Osteocyte (in vitro differentiated cells): ENCODE results near the gene ZNF398. TPM values are rescaled to one million over a fixed set of nuclear protein-coding genes. Genes with fewer than 3 reads are reported as not detected.

Experiments used
- DNase-seq: peaks from one replicate; pipeline ENCODE4 v3.0.0; 2021; ENCODE audit warnings: mixed read lengths; ENCODE audit not compliant: unreplicated experiment; ENCODE audit errors: extremely low spot score
- H3K27ac Mint-ChIP-seq: one replicate; pipeline ENCODE4 v1.8.0; 2021; ENCODE audit warnings: mild to moderate bottlenecking, mixed read lengths; ENCODE audit not compliant: unreplicated experiment
- H3K27me3 Mint-ChIP-seq: one replicate; pipeline ENCODE4 v1.8.0; 2021; ENCODE audit warnings: mixed read lengths; ENCODE audit not compliant: unreplicated experiment
- H3K36me3 Mint-ChIP-seq: one replicate; pipeline ENCODE4 v1.8.0; 2021; ENCODE audit warnings: mixed read lengths; ENCODE audit not compliant: unreplicated experiment
- H3K4me1 Mint-ChIP-seq: one replicate; pipeline ENCODE4 v1.8.0; 2021; ENCODE audit warnings: mixed read lengths; ENCODE audit not compliant: unreplicated experiment
- H3K4me3 Mint-ChIP-seq: one replicate; pipeline ENCODE4 v1.8.0; 2021; ENCODE audit warnings: mild to moderate bottlenecking, moderate library complexity, mixed read lengths; ENCODE audit not compliant: unreplicated experiment
- H3K9me3 Mint-ChIP-seq: one replicate; pipeline ENCODE4 v1.8.0; 2021; ENCODE audit warnings: mixed read lengths; ENCODE audit not compliant: unreplicated experiment
- total RNA-seq: library from RNA; stranded (reverse); gene quantifications from 2 replicates; pipeline ENCODE4 v1.2.1, GENCODE V29; 2021
- TF ChIP-seq, protein P1 (sequence below): fragments of 200-600 bp; sonication (generic); IDR thresholded peaks from 2 replicates; pipeline ENCODE4 v1.5.0; 2021; ENCODE audit warnings: antibody characterized with exemption, mild to moderate bottlenecking, moderate library complexity

Gene ZNF398
- total RNA-seq, 1 donor from 2014 or later, result 17.7 TPM

GRCh38 chr7:149226840-149227494 is 79.7 kb downstream of the ZNF398 start:
- DNase-seq, result no peak
- H3K27me3 Mint-ChIP-seq, result no peaks in the 10 kb centered on the region
- H3K4me3 Mint-ChIP-seq, result no peak overlapping the region
- H3K4me1 Mint-ChIP-seq, result no peaks in the 10 kb centered on the region
- H3K36me3 Mint-ChIP-seq, result peaks cover 12% of the 10 kb centered on the region
- TF ChIP-seq, protein P1, sequence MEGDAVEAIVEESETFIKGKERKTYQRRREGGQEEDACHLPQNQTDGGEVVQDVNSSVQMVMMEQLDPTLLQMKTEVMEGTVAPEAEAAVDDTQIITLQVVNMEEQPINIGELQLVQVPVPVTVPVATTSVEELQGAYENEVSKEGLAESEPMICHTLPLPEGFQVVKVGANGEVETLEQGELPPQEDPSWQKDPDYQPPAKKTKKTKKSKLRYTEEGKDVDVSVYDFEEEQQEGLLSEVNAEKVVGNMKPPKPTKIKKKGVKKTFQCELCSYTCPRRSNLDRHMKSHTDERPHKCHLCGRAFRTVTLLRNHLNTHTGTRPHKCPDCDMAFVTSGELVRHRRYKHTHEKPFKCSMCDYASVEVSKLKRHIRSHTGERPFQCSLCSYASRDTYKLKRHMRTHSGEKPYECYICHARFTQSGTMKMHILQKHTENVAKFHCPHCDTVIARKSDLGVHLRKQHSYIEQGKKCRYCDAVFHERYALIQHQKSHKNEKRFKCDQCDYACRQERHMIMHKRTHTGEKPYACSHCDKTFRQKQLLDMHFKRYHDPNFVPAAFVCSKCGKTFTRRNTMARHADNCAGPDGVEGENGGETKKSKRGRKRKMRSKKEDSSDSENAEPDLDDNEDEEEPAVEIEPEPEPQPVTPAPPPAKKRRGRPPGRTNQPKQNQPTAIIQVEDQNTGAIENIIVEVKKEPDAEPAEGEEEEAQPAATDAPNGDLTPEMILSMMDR, result no peak
- H3K27ac Mint-ChIP-seq, result no peak overlapping the region
- H3K9me3 Mint-ChIP-seq, result no peaks in the 10 kb centered on the region

DNA sequence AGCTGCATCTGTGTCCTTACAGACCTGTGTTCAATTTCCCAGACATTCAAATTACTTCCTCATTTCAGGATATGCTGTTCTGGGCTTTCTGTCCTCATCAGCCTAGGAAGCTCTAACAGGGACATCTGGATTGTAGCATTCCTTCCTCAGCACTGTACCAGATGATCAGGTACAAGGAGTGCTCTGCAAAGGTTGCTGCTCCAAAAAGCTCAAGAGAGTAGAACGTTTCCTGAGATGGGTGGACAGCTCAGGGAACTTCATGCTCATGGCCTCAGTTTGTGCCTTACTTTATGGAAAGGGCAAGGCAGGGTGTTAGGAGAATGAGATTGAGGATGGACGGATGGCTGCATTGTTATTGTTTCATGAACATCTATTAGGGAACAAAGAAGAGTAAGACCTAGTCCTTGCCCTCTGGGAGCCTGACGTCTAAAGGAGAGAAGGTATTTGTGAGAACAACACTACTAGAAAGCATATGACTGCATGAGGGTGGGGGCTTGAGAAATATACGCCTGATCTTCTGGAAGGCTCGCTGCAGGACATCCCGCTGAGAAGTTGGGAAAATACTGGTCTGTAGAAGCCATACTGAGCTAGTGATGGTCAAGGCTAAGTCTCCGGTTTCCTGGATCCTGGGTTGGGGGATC is 81.7 kb downstream of the ZNF398 start:
- Mint-ChIP-seq H3K36me3 (peaks cover 12% of the 10 kb centered on the region), H3K27ac (no peak overlapping the region), H3K4me1 (peaks cover 9% of the 10 kb centered on the region), H3K4me3 (no peak overlapping the region), H3K9me3 (no peaks in the 10 kb centered on the region), H3K27me3 (no peaks in the 10 kb centered on the region)
- no peak for DNase-seq
- TF ChIP-seq, protein P1, result no peak

DNA sequence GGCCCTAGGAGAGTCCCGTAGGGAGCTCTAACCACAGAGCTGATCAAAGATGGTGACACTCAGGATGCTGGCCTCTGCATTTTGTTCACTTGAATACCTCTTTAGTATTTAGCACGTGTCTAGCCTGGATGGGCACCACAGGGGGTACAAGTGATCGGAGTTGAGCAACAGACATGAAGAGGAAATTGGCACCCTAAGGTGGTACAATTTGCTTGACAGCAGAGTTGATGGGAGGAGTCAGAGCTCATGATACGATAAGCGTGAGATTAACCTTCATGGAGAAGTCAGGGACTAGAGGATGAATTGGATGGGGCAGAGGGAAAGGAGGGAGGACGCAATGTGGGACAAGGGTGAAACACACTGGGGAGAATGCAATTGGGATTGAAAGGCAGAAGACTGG is 82.3 kb downstream of the ZNF398 start:
- Mint-ChIP-seq H3K36me3 (peaks cover 12% of the 10 kb centered on the region), H3K4me3 (no peak overlapping the region), H3K27ac (no peak overlapping the region), H3K4me1 (peaks cover 10% of the 10 kb centered on the region), H3K9me3 (no peaks in the 10 kb centered on the region), H3K27me3 (no peaks in the 10 kb centered on the region)
- DNase-seq, result no peak
- TF ChIP-seq, protein P1, result no peak

- no peak for DNase-seq
- H3K4me1 Mint-ChIP-seq, result peaks cover 10% of the 10 kb centered on the region
- TF ChIP-seq, protein P1, result no peak
Measured at GRCh38 chr7:149232362-149232761, 85.1 kb downstream of the ZNF398 start.

More at GRCh38 chr7:149232362-149232761, 85.1 kb downstream of the ZNF398 start:
- no peak overlapping the region for H3K27ac Mint-ChIP-seq
- H3K36me3 Mint-ChIP-seq, result no peaks in the 10 kb centered on the region
- no peak overlapping the region for H3K4me3 Mint-ChIP-seq
- no peaks in the 10 kb centered on the region for H3K9me3 Mint-ChIP-seq
- no peaks in the 10 kb centered on the region for H3K27me3 Mint-ChIP-seq

Other genes starting within 250 kb of the ZNF398 start
- 152 and 162 TPM in 2 replicates for gene PDIA4, start 118.9 kb upstream of the ZNF398 start, total RNA-seq
- gene ZNF786, start 56.7 kb upstream of the ZNF398 start, total RNA-seq, result 10.2 and 10.7 TPM in 2 replicates
- 5.9 and 6.2 TPM in 2 replicates for gene ZNF425, start 21.1 kb upstream of the ZNF398 start, total RNA-seq
- 29.8 and 31.3 TPM in 2 replicates for gene ZNF282, start 48.1 kb downstream of the ZNF398 start, total RNA-seq
- 11.9 and 13.0 TPM in 2 replicates for gene ZNF212, start 92.2 kb downstream of the ZNF398 start, total RNA-seq
- gene ZNF783, start 114.7 kb downstream of the ZNF398 start, total RNA-seq, result 25.4 and 26.0 TPM in 2 replicates